ENCODE results near the gene ONECUT2.
"Not testable (repeated sequence)": the region's sequence is repeated elsewhere in the genome, so short reads cannot be mapped to it uniquely, and the experiment has no call there.

ONECUT2 gene

GRCh38 chr18:57447154-57447621 lies 12.0 kb downstream of the ONECUT2 start:
- DNase-seq = no peak

- DNase-seq = no peak
These were observed 20.5 kb downstream of the ONECUT2 start for GRCh38 chr18:57455576-57456129.

GRCh38 chr18:57461652-57462269 lies 26.6 kb downstream of the ONECUT2 start:
- DNase-seq = no peak

DNA sequence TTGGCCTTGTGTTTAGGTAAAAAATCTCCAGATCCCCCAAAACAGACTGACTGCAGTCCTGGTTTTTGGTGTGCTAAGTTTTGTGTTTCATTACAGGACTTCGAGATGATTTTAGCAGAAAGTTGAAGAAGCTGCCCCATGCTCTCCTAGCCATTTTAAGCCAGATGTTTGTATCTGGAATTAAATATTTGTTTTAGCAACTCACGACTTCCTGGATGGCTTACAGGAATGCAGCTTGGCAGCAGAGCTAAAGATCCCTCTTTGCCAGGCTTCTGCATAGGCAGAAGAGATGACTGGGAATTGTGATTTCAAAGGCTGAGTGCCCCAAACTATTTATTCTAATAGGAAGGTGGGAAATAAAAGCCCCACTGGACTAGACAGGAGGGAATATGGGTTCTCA lies 31.1 kb downstream of the ONECUT2 start:
- no peak for DNase-seq

GRCh38 chr18:57466745-57467409 lies 31.7 kb downstream of the ONECUT2 start:
- DNase-seq = no peak

DNA sequence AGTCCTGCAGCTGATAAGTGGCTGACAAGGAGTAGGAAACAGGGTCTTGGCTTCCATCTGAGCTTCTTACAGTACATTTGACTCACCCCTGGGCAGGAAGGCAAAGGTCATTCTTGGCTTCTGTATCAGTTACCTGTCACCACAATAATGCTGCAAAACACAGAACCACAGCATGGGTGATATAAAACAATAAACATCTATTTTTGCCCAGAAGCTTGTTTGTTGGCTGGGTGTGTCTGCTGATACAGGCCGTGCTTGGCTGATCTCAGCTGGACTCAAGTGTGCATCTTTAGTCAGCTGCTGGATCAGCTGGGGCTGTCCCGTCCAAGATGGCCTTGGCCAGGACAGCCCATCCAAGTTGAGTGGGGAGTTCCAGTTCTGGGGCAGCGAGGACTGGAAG lies 34.7 kb downstream of the ONECUT2 start:
- no peak for DNase-seq

- no peak for DNase-seq
These were observed 40.2 kb downstream of the ONECUT2 start for GRCh38 chr18:57475408-57475807.

- DNase-seq = no peak
These were observed 40.7 kb downstream of the ONECUT2 start for GRCh38 chr18:57475903-57476302.

DNA sequence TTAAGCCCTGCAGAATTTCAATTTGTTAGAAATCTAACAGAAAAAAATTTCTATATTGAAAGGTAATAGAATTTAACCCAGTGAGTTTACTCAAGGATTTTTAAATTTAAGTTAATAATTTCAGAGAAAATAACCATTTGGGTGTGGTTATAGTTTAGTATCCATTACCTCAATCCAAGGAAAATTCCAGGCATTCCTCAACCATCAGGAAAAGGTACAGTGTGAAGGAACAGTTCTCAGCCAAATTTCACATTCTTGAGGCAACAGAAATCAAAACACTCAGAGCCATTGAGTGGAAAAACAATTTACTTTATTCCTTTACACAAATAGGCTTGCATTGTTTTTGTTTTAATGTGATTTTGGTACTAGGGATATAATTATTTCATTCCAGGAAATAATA lies 45.6 kb downstream of the ONECUT2 start:
- DNase-seq = no peak

GRCh38 chr18:57497372-57498294 lies 62.5 kb downstream of the ONECUT2 start:
- no peak for DNase-seq

- DNase-seq = no peak
These were observed 63.6 kb downstream of the ONECUT2 start for GRCh38 chr18:57498682-57499256.

- no peak for DNase-seq
These were observed 67.5 kb downstream of the ONECUT2 start for GRCh38 chr18:57502624-57503023.

DNA sequence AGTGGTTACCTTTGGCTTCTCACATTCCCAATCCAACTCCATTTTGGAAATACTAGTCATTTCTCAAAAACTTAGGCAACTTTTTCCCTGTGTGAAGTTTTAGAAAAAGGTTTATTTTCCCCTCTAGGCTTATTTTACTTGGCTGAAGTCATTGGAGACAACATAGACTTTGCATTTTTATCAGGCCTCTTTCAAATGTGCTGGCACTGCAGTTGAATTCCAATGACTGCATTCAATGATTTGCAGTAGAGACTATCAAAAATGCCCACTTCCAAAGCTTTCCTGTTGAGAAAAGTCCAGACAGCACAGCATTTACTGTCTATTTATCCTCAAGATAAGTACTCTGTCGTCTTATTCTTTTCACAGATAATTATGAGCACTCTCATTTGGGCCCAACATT lies 70.1 kb downstream of the ONECUT2 start:
- DNase-seq = no peak

- no peak for DNase-seq
These were observed 80.9 kb downstream of the ONECUT2 start for GRCh38 chr18:57516056-57516455.

DNA sequence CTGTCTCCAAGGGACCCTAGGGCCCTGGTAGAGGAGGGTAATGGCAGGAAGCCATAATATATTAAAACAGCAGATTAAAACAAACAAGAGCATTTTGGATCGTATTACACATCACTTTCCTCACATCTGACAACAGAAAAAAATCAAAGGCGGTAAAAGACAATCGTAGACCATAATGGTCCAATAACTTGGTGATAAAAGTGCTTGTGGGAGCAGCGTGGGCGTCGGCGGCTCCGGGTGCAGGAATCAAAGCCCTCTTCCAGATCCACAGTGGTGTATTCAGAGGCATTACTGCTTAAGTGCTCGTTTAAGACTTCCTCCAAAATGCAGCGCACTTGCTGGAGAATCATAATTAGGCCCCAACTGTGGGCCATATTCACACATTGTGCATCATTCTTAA lies 83.4 kb downstream of the ONECUT2 start:
- no peak for DNase-seq

DNA sequence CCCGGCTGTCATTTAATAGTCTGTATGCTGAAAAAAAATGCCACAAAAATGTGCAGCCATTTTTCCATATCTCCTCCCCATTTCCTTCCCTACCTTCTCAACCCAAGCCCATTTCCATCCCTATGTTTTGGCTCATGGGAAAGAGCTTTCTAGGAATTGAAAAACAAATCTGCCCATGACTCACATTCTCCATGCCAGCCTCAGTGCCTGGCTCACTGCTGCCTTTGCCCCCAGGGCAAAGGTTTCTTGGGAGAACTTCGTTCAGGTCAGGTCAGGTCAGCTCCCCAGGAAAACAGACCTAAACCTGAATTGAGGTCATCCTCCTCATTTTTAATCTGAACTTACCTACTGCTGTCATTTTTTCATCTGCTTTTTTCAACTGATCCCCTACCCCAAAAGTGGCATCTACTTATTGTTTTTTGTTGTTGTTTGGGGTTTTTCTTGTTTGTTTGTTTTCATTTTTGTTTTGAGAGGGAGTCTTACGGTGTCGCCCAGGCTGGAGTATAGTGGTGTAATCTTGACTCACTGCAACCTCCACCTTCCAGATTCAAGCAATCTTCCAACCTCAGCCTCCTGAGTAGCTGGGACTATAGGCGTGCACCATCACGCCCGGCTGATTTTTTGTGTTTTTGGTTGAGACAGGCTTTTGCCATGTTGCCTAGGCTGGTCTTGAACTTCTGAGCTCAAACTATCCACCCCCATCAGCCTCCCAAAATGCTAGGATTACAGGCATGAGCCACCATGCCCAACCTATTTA lies 84.7 kb downstream of the ONECUT2 start:
- DNase-seq = no peak

DNA sequence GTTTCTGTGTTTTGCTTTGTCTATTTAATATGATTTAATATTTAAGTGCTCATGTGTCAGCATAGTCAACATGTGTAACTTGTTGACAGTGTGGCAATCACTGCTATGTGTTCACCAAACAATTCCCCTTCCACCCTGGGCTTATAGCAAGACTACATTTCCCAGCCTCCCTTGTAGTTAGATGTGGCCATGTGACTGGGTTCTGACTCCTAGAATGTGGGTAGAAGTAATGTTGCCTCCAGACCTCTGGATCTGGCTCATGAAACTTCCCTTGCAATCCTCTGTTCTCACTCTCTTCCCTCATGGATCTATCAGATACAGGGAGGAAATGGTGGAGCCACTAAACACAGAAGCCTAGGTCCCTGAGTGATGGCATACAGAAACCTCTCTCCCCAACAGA lies 87.2 kb downstream of the ONECUT2 start:
- not testable (repeated sequence) for DNase-seq

- DNase-seq = no peak
These were observed 88.2 kb downstream of the ONECUT2 start for GRCh38 chr18:57523171-57523956.

- no peak for DNase-seq
These were observed 92.5 kb downstream of the ONECUT2 start for GRCh38 chr18:57527556-57528229.

DNA sequence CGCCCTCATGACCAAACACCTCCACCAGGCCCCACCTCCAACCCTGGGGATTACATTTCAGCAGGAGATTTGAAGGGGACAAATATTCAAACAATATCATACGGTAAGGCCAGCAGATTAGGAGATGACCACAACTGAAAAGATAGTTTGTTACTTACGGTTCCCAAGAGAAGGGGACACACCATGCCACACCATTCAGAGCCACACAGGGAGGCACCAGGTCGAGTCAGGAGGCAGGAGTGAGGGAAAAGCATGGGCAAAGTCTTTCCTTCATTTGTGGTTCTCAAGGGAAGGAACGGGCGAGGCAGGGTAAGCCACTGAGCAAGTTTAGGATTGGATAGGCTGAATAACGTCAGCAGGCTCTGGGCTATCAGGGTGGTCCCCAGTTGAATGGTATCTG lies 94.0 kb downstream of the ONECUT2 start:
- DNase-seq = no peak

Data from bone marrow (tissue), 2 donors.